HepG2 (cell line): ENCODE data around the gene MAPK8IP1. TPM values are rescaled to one million over a fixed set of nuclear protein-coding genes. Genes with fewer than 3 reads are reported as not detected.

Experiments used
- BRD4 ChIP-seq: sonication (generic); formaldehyde crosslinking; IDR thresholded peaks from 2 replicates; pipeline ENCODE4 v1.4.0; 2020; ENCODE audit warnings: missing genetic modification reagents
- CBX5 ChIP-seq: sonication (generic); formaldehyde crosslinking; IDR thresholded peaks from 2 replicates; pipeline ENCODE4 v1.4.0; 2020; ENCODE audit warnings: missing genetic modification reagents, borderline replicate concordance
- MXI1 ChIP-seq: IDR thresholded peaks from 3 replicates; pipeline ENCODE4 v1.6.1; 2012; ENCODE audit warnings: low read depth, low read length, inconsistent platforms, borderline replicate concordance
- NFIC ChIP-seq: IDR thresholded peaks from 2 replicates; pipeline ENCODE4 v1.6.1; 2012; ENCODE audit warnings: mild to moderate bottlenecking, low read length, inconsistent platforms
- ZSCAN31 ChIP-seq: sonication (generic); formaldehyde crosslinking; IDR thresholded peaks from 2 replicates; pipeline ENCODE4 v1.5.0; 2020; ENCODE audit warnings: low read depth, mild to moderate bottlenecking, missing genetic modification reagents
- polyA plus RNA-seq, 8 experiments: library from polyadenylated mRNA; depleted of rRNA in 3 of 8; stranded (reverse) in 7 of 8; unstranded in 1 of 8; fragments of >200 nt; fragmentation: Illumina TruSeq in 4 of 8; extraction: Trizol in 4 of 8; gene quantifications; 2 replicates each; pipeline versions ENCODE4 v1.2.1 to v1.2.3, GENCODE V29; 2011 to 2016; ENCODE audit warnings: low read depth in 4 of 8, missing spikeins in 1 of 8, mixed read lengths in 1 of 8; ENCODE audit not compliant: insufficient read depth in 1 of 8
- total RNA-seq, 5 experiments: library from RNA; depleted of rRNA; stranded (reverse); fragments of >200 nt; fragmentation: Illumina TruSeq; extraction: Trizol; gene quantifications; 2 replicates each; pipeline ENCODE4 v1.2.3, GENCODE V29; 2016; ENCODE audit warnings: low read depth in 1 of 5
- TF ChIP-seq, protein P1 (sequence below): sonication (generic); formaldehyde crosslinking; IDR thresholded peaks from 2 replicates; pipeline ENCODE4 v1.5.0; 2020; ENCODE audit warnings: mild to moderate bottlenecking, missing genetic modification reagents, borderline replicate concordance
- TF ChIP-seq, protein P2 (sequence below): sonication (generic); formaldehyde crosslinking; IDR thresholded peaks from 2 replicates; pipeline ENCODE4 v1.4.0; 2020; ENCODE audit warnings: mild to moderate bottlenecking, missing genetic modification reagents
- TF ChIP-seq, protein P3 (sequence below): sonication (generic); formaldehyde crosslinking; IDR thresholded peaks from 2 replicates; pipeline ENCODE4 v1.8.0; 2022; ENCODE audit warnings: missing genetic modification reagents, mild to moderate bottlenecking, borderline replicate concordance
- TF ChIP-seq, protein P4 (sequence below): sonication (generic); formaldehyde crosslinking; IDR thresholded peaks from 2 replicates; pipeline ENCODE4 v1.5.0; 2020; ENCODE audit warnings: mild to moderate bottlenecking, missing genetic modification reagents
- TF ChIP-seq, protein P5 (sequence below): sonication (generic); formaldehyde crosslinking; conservative IDR thresholded peaks from 2 replicates; pipeline ENCODE4 v1.8.0; 2022; ENCODE audit warnings: mild to moderate bottlenecking, moderate library complexity, missing genetic modification reagents
- TF ChIP-seq, protein P6 (sequence below): sonication (generic); formaldehyde crosslinking; IDR thresholded peaks from 2 replicates; pipeline ENCODE4 v1.4.0; 2020; ENCODE audit warnings: missing genetic modification reagents

MAPK8IP1 gene
- total and polyA plus RNA-seq, 2 of the 13 experiments (the other 11 are each of a cell fraction or from before 2014, with no cell fraction given): 2.2 to 4.2 TPM

DNA sequence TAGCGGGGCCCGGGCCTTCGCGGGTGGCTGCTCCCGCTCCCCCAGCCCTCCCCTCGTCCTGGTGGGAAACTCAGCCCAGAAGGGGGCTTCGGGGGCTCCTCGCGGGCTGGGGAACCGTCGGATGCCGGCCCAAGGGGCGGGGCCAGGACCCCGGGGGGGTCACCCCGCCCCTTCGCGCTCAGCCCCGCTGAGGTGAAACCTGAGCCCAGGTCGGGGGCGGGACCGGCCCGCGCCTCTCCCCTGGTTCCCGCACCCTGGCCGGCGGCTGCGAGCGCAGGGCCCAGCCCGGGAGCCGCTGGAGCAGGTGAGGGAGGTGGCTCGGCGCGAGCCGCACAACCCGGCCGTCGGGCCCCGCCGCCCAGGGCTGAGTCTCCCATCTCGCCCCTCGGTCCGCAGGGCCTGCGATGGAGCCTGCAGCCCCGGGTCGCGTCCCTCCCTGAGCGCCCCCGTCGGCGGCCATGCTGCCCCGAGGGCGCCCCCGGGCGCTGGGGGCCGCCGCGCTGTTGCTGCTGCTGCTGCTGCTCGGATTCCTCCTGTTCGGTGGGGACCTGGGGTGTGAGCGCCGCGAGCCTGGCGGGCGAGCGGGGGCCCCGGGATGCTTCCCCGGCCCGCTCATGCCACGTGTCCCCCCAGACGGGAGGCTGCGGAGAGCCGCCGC, 37.1 kb downstream of the MAPK8IP1 start, which contains the start of gene LARGE2 (continued):
- TF ChIP-seq, protein P1, sequence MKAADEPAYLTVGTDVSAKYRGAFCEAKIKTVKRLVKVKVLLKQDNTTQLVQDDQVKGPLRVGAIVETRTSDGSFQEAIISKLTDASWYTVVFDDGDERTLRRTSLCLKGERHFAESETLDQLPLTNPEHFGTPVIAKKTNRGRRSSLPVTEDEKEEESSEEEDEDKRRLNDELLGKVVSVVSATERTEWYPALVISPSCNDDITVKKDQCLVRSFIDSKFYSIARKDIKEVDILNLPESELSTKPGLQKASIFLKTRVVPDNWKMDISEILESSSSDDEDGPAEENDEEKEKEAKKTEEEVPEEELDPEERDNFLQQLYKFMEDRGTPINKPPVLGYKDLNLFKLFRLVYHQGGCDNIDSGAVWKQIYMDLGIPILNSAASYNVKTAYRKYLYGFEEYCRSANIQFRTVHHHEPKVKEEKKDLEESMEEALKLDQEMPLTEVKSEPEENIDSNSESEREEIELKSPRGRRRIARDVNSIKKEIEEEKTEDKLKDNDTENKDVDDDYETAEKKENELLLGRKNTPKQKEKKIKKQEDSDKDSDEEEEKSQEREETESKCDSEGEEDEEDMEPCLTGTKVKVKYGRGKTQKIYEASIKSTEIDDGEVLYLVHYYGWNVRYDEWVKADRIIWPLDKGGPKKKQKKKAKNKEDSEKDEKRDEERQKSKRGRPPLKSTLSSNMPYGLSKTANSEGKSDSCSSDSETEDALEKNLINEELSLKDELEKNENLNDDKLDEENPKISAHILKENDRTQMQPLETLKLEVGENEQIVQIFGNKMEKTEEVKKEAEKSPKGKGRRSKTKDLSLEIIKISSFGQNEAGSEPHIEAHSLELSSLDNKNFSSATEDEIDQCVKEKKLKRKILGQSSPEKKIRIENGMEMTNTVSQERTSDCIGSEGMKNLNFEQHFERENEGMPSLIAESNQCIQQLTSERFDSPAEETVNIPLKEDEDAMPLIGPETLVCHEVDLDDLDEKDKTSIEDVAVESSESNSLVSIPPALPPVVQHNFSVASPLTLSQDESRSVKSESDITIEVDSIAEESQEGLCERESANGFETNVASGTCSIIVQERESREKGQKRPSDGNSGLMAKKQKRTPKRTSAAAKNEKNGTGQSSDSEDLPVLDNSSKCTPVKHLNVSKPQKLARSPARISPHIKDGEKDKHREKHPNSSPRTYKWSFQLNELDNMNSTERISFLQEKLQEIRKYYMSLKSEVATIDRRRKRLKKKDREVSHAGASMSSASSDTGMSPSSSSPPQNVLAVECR: peak; percentile 9; the same call in 1 of the 2 replicates
- TF ChIP-seq, protein P2, sequence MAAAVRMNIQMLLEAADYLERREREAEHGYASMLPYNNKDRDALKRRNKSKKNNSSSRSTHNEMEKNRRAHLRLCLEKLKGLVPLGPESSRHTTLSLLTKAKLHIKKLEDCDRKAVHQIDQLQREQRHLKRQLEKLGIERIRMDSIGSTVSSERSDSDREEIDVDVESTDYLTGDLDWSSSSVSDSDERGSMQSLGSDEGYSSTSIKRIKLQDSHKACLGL: 0 out of 2 replicates have a peak, but pooled peaks have one; percentile 17
- TF ChIP-seq NFIC (no peak), BRD4 (CRISPR knock-in tag) (no peak), CBX5 (no peak), MXI1 (no peak), ZSCAN31 (peak; percentile 27; the same call in 1 of the 2 replicates)
- TF ChIP-seq, protein P3, sequence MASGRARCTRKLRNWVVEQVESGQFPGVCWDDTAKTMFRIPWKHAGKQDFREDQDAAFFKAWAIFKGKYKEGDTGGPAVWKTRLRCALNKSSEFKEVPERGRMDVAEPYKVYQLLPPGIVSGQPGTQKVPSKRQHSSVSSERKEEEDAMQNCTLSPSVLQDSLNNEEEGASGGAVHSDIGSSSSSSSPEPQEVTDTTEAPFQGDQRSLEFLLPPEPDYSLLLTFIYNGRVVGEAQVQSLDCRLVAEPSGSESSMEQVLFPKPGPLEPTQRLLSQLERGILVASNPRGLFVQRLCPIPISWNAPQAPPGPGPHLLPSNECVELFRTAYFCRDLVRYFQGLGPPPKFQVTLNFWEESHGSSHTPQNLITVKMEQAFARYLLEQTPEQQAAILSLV: 0 out of 2 replicates have a peak, but pooled peaks have one; percentile 11
- TF ChIP-seq, protein P4, sequence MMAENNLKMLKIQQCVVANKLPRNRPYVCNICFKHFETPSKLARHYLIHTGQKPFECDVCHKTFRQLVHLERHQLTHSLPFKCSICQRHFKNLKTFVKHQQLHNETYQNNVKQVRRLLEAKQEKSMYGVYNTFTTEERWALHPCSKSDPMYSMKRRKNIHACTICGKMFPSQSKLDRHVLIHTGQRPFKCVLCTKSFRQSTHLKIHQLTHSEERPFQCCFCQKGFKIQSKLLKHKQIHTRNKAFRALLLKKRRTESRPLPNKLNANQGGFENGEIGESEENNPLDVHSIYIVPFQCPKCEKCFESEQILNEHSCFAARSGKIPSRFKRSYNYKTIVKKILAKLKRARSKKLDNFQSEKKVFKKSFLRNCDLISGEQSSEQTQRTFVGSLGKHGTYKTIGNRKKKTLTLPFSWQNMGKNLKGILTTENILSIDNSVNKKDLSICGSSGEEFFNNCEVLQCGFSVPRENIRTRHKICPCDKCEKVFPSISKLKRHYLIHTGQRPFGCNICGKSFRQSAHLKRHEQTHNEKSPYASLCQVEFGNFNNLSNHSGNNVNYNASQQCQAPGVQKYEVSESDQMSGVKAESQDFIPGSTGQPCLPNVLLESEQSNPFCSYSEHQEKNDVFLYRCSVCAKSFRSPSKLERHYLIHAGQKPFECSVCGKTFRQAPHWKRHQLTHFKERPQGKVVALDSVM (CRISPR knock-in tag): no peak
- TF ChIP-seq, protein P5, sequence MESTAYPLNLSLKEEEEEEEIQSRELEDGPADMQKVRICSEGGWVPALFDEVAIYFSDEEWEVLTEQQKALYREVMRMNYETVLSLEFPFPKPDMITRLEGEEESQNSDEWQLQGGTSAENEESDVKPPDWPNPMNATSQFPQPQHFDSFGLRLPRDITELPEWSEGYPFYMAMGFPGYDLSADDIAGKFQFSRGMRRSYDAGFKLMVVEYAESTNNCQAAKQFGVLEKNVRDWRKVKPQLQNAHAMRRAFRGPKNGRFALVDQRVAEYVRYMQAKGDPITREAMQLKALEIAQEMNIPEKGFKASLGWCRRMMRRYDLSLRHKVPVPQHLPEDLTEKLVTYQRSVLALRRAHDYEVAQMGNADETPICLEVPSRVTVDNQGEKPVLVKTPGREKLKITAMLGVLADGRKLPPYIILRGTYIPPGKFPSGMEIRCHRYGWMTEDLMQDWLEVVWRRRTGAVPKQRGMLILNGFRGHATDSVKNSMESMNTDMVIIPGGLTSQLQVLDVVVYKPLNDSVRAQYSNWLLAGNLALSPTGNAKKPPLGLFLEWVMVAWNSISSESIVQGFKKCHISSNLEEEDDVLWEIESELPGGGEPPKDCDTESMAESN (CRISPR knock-in tag): peak; percentile 18; the same call in 1 of the 2 replicates
- TF ChIP-seq, protein P6, sequence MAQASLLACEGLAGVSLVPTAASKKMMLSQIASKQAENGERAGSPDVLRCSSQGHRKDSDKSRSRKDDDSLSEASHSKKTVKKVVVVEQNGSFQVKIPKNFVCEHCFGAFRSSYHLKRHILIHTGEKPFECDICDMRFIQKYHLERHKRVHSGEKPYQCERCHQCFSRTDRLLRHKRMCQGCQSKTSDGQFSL (CRISPR knock-in tag): no peak
